ENCODE measurements around the gene IL1F10.
"Not testable (repeated sequence)": the region's sequence is repeated elsewhere in the genome, so short reads cannot be mapped to it uniquely, and the experiment has no call there.

IL1F10 gene

DNA sequence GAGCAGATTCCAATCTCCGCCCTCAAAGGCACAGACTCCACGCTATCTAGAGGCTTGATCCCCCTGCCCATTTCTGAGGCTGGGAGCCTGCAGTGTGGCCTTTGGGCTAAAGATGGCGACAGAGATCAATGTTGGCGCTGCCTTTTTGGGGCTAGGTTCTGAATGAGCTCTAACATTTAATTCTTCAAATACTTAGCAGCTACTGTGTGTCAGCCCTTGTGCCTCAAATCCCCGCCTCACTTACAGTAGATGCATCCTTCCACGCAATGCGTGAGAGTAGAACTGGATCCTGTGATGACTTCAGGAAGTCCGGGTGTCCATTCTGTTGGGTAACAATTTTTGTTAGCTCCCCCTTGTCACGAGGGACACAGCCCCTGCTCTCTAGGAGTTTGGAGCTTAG is 12.4 kb downstream of the IL1F10 start:
- in situ Hi-C loops (cut with MboI; ENCODE audit: low sequenced_read_pairs) = no loop called here

DNA sequence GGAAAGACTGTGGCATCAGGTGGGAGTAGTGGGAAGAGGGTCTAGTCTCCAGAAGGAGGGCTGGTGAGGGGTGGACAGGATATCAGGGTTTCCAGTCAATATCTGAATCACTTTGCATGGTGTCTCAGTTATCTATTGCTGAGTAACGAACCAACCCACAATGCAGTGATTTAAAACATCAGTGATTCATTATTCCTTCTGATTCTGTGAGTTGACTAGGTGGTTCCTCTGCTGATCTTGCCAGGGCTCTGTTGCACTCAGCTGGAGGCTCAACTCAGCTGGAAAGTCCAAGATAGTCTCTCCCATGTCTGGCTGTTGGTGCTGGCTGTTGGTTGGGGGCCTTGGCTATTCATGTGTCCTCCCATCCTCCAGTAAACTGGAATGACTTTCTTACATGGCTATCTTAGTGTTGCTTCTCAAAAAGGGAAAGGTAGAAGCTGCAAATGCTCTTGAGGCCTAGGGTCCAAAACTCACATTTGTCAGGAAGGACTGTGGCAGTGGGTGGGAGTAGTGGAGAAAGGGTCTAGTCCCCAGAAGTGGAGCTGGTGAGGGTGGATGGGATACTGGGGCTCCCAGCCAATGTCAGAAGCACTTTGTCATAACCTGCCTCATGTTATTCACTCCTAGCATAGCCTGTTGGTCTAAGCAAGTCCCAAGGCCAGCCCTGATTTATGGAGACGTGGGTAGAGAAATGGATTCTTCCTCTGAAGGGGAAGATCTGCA is 13.9 kb downstream of the IL1F10 start:
- in situ Hi-C loops (cut with MboI; ENCODE audit: low sequenced_read_pairs) = no loop called here

DNA sequence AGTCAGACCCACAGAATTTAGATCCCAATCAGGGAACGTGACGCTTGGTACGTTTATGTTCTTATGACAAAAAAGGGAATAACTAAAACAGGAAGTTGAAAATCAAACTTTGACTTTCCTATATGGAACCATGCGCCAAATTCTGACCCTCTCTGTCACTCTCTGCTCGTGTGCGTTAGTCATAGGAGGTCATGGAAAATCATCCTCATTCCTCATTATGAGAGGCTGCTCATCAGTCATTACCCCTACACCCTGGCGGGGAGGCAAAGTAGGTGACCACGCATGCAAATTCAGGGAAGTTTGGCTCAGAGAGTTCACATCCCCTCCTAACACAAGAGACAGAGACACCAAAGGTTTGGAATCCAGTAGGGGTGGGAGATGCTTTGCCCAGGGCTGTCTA is 15.5 kb downstream of the IL1F10 start:
- in situ Hi-C loops (cut with MboI; ENCODE audit: low sequenced_read_pairs) = no loop called here

DNA sequence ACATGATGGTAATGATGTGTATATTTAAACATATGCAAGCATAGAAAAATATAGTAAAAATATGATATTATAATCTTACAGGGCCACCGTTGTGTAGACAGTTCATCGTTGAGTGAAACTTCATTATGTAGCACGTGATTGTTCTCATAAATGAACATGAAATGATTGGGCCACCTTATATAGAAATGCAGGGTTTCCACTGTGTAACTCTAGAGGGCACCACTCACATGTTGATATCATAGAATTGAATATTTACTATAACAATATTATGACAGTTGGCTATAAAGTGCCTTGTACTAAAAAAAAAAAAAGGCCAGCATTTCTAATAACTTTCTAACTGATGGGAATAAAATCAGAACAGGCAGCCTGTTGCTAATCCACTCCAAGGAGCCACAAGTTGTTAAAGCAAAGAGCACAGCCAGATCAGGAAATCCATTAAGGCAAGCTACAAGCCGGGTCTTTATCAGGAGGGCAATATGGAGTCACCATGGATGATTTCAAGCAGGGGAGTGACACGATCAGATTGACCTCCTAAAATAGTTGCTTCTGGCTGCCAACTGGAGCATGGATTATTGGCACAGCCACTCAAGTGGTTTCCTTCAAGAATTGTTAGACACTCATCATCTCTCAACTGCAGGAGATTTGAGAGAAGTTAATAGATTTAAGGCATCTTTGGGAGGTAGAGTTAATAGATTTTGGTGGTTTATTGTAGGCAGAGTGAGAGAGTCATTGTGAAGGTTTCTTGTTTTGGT is 16.7 kb downstream of the IL1F10 start:
- in situ Hi-C loops (cut with MboI; ENCODE audit: low sequenced_read_pairs) = no loop called here

DNA sequence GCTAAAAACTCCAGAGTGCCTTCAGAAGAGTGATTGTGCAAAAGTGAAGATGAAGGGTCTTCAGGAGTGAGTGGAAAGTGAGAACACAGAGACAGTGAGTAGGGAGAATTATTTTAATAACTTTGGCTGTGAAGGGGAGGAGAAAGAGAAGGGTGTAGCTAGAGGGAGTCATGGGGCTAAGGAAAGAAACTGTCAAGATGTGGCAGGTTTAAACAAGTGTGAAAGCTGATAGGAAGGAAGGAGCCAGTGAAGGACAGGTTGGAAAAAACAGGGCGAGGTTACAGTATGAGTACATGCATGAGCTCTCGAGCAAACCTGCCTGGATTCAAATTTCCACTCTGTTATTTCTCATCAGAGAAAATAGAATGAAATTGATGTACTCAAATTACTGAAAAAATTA is 17.8 kb downstream of the IL1F10 start:
- in situ Hi-C loops (cut with MboI; ENCODE audit: low sequenced_read_pairs) = no loop called here

DNA sequence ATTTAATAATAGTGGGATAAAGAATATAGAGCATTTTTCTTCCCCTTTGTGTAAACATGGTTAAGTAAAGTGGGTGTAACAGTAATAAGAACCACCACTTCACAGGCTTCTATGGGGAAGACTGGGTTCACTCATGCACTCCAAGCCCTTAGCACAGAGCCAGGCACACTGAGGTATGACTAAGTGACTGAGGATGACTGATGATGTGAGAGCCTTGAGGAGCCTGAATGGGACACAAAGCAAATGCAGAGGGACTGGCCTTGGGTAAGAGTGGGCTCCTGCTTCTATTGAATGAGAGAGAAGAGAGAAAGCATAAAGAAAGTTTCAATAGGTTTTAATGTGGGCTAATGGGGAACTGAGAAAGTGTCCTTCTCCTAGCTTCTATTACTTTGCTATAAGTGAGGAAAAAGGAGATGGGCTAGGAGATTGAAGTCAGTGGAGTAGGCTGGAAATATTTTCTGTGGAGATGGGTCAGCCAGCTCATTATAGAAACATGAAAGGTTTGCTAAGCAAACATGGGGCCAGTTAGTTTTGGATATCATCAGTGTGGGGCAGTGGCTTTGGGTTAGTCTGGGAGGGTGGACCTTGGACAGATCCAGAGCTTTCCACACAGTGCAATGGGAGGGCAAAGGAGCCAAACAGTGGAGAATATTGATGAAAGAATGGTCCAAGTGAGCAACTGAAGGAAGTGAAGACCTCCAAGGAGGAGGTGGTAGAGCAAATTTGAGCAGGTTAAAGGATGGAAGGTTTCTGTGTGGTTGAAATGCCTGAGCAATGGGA is 20.6 kb downstream of the IL1F10 start:
- in situ Hi-C loops (cut with MboI; ENCODE audit: low sequenced_read_pairs) = no loop called here

DNA sequence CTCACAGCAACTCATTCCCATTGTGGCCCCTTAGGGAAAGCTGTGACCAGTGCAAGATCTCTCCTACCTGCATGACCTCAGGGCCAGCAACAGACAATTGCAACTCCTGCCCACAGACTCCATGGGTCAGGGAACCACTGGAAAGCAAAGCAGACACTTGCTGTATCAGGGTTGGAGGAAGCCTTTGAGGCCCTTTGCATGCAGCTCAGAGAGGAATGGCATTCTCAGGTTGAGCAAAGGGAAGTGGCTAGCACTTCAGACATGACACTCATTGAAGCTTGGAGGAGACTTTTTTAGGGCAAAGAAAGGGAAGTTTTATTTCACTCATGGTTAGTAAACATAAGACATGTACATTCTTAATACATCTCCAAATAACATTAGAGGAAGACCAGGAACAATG is 22.1 kb downstream of the IL1F10 start:
- in situ Hi-C loops (cut with MboI; ENCODE audit: low sequenced_read_pairs) = no loop called here

DNA sequence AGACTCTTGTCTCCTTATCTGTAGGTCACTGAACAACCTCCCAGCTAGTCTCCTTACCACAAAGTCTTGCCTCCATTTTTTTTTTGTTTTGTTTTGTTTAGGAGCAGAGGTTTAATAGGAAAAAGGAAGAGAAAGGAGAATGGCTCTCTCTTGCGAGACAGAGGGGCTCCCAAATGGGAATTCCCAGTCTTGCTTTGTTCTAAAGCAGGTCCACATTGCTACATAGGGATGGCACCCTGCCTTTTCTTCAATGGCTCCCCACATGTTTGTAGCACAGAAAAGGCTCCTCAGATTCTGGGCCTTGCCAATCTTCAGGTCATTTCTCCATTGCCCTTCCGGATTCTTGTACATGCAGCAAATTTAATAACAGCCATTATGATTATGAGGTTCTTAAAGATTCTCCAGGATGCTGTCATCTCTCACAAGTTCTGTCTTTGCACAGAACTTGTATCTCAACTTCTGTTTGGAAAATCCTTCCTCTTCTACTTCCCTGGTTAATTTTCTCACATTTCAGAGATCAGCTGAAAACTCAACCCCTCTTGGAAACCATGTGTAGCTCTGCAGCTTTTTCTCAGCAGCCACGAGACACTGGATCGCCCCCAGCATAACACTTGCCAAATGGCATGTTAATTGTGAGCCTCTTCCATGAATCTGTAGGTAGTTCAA is 23.6 kb downstream of the IL1F10 start:
- in situ Hi-C loops (cut with MboI; ENCODE audit: low sequenced_read_pairs) = no loop called here

DNA sequence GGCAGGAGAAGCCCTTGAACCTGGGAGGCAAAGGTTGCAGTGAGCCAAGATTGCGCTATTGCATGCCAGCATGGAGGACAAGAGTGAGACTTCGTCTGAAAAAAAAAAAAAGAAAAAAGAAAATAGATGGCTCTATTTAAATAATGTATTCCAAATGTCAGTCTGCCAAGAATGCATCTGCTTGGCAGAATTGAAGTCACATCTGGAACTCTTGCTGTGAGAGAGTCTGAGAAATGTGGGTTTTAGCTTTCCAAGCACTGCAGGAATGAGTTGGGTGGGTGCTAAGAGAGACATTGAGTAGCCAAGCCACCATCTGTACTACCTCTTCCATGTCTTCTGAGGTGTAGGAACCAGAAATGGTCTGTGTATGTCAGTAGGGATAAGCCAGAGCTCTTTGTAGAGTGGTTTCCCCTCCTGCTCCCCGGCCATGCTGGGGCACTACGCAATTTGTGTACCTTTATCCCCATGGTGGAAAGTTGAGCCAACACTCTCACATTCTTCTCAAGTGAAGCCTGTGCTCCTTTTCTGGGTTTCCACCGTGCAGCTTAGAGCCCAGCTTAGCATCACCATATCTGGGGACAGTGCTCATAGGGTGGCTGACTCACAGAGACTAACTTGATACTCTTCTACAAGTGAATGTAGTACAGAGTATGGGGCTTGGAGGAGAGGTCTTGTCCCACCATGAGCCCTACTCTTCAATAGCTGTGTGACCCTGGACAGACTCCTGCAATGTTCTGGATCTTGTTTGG is 25.3 kb downstream of the IL1F10 start:
- in situ Hi-C loops (cut with MboI; ENCODE audit: low sequenced_read_pairs) = no loop called here

DNA sequence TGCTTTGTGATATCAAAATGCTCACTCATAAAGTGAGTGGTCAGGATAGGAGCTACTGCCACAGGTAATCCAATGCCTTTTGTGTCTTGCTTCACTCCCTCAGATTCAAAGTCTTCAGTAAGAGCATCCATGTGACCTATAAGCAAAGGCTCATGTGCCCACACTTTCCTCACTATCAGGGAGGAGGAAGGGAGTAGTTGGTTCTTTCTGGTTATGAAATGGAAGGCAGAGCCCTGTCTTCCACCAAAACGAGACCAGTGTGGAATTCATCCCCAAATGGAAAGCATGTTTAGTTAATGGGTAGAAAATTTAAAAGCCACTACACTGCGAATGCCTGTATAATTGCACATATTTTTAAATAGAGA is 25.8 kb downstream of the IL1F10 start:
- in situ Hi-C loops (cut with MboI; ENCODE audit: low sequenced_read_pairs) = no loop called here

DNA sequence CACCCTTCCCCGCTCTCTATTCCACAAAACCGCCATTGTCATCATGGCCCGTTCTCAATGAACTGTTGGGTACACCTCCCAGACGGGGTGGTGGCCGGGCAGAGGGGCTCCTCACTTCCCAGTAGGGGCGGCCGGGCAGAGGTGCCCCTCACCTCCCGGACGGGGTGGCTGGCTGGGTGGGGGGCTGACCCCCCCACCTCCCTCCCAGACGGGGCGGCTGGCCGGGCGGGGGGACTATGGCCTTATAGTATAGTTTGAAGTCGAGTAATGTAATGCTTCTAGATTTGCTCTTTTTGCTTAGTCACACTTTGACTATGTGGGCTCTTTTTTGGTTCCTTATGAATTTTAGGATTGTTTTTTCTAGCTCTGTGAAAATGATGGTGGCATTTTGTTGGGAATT is 28.5 kb downstream of the IL1F10 start:
- in situ Hi-C loops (cut with MboI; ENCODE audit: low sequenced_read_pairs) = not testable (repeated sequence)

DNA sequence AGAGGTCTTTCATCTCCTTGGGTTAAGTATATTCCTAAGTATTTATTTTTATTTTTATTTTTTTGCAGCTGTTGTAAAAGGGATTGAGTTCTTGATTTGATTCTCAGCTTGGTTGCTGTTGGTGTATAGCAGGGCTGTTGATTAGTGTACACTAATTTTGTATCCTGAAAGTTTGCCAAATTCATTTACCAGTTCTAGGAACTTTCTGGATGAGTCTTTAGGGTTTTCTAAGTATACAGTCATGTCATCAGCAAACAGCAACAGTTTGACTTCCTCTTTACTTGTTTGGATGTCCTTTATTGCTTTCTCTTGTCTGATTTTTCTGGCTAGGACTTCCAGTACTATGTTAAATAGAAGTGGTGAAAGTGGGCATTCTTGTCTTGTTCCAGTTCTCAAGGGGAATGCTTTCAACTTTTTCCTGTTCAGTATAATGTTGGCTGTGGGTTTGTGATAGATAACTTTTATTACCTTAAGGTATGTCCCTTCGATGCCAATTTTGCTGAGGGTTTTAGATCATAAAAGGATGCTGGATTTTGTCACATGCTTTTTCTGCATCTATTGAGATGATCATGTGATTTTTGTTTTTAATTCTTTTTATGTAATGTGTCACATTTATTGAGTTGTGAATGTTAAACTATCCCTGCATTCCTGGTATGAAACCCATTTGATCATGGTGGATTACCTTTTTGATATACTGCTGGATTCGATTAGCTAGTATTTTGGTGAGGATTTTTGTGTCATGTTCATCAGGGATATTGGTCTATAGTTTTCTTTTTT is 29.3 kb downstream of the IL1F10 start:
- in situ Hi-C loops (cut with MboI; ENCODE audit: low sequenced_read_pairs) = not testable (repeated sequence)

DNA sequence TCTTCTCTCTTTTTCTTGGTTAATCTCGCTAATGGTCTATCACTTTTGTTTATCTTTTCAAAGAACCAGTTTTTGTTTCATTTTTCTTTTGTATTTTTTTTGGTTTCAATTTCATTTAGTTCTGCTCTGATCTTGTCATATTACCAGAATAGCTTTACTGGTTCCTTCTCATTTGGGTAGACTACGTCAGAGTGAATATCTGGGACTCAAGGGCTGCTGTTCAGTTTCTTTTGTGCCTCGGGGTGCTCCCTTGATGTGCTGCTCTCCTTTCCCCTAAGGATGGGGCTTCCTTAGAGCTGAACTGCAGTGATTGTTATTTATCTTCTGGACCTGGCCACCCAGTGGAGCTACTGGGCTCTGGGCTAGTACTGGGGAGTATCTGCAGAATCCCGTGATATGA is 30.3 kb downstream of the IL1F10 start:
- in situ Hi-C loops (cut with MboI; ENCODE audit: low sequenced_read_pairs) = no loop called here

DNA sequence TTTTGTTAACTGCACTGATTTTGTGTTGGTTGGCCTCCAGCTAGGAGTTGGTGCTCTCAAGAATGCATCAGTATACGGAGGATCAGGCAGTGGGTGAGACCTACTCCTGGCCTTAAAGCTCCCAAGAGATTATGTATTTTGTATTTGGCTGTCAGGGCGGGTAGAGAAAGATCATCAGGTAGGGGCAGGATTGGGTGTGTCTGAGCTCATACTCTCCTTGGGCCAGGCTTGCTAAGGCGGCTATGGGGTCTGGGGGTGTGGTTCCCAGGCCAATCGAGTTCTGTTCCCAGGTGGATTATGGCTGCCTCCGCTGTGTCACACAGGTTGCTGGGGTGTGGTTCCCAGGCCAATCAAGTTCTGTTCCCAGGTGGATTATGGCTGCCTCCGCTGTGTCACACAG is 30.8 kb downstream of the IL1F10 start:
- in situ Hi-C loops (cut with MboI; ENCODE audit: low sequenced_read_pairs) = no loop called here

DNA sequence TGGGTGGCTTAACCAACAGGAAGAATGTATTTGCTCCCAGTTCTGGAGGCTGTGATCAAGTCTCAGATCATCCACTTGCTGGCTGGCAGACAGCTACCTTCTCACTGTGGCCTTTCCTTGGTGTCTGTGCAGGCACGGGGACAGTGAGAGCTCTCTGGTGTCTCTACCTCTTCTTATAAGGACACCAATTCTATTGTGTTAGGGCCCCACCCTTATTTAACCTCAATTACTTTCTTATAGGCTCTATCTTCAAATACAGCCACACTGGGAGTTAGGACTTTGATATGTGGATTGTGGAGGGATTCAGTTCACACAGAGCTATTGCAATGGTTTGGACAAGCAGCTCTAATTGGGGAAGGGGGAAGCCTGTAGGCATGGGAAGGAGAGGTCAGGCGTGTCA is 34.4 kb downstream of the IL1F10 start:
- in situ Hi-C loops (cut with MboI; ENCODE audit: low sequenced_read_pairs) = no loop called here

DNA sequence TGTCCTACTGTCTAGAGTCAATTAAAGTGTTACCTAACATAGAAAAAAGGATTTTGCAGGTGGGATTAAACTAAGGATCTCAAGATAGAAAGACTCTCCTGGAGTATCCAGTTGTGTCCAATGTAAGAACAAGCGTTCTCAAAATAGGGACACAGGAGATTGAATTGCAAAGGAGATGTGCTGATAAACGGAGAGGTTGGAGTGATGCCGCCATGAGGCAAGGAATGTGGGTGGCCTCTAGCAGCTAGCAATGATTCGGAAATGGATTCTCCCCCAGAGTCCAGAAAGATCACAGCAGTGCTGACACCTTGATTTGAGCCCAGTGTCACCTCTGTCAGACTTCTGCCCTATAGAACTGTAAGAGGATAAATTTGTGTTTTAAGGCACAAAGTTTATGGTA is 35.5 kb downstream of the IL1F10 start:
- in situ Hi-C loops (cut with MboI; ENCODE audit: low sequenced_read_pairs) = no loop called here

DNA sequence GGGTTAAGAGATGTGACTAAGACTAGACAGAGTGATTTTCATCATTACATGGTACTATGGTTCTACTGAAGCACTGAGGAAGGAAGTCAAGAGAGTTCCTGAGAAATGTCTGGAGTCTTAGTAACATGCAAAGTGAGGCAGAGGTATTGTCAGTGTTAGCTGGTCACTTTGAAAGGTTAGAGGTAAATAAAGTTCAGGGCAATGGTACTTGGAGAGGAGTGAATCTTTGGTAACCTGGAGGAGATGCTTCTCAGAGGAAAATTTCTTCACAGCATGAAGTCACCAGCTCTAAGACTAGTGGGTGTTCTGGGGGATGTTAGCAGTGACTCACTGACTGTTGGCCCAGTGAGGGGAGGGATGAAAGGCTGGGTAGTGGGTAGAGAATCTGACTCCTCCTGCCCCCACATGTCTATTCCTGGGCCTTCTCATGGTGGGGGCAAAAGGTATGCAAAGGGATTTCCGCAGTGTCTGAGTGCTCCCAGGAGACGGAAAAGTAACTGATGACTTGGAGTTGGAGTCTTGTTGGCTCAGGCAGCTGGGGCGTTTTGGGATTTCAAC is 36.4 kb downstream of the IL1F10 start:
- in situ Hi-C loops (cut with MboI; ENCODE audit: low sequenced_read_pairs) = no loop called here

DNA sequence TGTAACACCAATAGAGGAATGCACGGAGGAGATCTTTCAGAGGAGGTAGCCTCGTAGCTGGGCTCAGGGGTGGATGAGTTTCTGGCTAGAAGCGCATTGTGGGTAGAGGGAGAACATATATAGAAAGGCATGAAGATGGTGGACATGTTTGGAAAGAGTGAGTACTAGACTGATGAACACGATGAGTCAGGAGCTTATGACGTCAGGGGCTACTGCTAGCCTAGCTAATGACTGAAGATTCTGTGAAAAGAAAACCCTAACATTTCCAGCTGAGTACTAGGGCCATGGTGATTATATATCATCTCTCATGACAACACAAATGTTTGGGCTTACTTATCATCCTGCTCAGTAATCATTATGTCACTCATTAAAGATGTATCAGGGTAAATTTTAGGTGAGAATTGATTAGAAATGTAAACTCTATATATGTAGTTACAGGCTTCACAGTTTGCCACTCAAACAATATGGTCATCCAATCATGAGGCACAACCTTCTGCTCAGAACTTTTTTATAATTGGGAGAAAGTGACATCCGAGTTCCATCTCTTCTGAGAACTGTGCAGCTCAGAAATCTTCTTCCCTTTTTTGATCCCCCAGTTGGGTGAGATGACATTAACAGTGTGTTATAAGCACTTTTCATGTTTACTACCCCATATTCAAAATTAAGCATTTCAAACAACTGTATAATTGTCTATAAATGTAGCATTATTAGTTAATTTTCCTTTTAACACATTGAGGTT is 37.4 kb downstream of the IL1F10 start:
- in situ Hi-C loops (cut with MboI; ENCODE audit: low sequenced_read_pairs) = no loop called here

DNA sequence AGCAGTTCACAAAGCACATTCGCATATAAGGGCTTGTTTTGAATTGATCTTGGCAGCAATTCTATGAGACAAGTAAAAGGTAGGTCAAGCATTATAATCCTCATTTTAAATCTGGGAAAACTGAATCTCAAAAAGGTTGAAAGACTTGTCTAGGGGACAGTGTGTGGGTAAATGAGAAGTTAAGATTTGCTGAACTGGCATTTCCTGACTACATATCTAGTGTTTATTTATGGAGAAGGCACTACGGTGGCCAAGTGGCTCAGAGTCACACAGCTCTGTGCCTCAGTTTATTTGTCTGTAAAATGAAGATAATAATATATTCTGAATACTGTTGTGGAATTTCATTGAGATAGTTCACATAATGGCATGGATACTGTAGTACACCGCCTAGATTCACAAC is 43.4 kb downstream of the IL1F10 start:
- in situ Hi-C loops (cut with MboI; ENCODE audit: low sequenced_read_pairs) = no loop called here

All from HL-60/S4 treated with phorbol 12-myristate 13-acetate at 8.2 ng/mL for 4 days and 3 days (cell line).